Mononuclear cell (primary cell): ENCODE data around the gene UCHL3. TPM values are rescaled to one million over a fixed set of nuclear protein-coding genes. Genes with fewer than 3 reads are reported as not detected.

Experiments used
- total RNA-seq: library from RNA; depleted of rRNA; stranded (reverse); fragments of >200 nt; gene quantifications from one replicate; pipeline ENCODE4 v1.2.3, GENCODE V29; 2012

UCHL3 gene
- total RNA-seq, 1 donor = 28.5 TPM

Other genes with a start within 250 kb of the UCHL3 start
- 34.5 TPM for gene TBC1D4, start 67.6 kb upstream of the UCHL3 start, total RNA-seq
- gene COMMD6, start 11.9 kb upstream of the UCHL3 start, total RNA-seq = 65.1 TPM
- 18.4 TPM for gene LMO7, start 86.5 kb downstream of the UCHL3 start, total RNA-seq